HG02981 (cell line): ENCODE results near the gene RTN4.
A peak's percentile ranks its signal among the peaks of the same experiment; 100 is the strongest.

Experiments used
- ATAC-seq: cut with Tn5 transposase; IDR thresholded peaks from one replicate; pipeline ENCODE4 v1.9.1; 2021; ENCODE audit warnings: mild to moderate bottlenecking, moderate library complexity; ENCODE audit not compliant: unreplicated experiment

RTN4 gene

DNA sequence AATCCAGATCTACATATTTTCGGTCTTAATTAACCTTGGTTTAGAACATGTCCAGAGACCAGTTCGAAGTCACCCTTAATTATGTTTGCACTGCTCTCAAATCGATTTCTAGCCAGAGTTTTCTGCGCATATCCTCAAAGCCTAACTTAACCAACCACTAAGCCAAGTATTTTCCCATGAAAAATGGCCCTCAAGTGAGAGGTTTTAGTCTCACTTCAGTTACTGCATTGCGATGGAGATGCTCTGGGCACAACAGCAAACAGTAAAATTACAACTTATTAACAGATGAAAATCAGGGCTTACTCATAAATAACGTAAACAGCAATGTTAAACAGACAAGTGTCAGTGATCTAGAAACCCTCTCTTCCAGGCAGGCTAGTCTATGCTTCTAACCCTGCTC lies 4.5 kb downstream of the RTN4 start:
- no peak for ATAC-seq

DNA sequence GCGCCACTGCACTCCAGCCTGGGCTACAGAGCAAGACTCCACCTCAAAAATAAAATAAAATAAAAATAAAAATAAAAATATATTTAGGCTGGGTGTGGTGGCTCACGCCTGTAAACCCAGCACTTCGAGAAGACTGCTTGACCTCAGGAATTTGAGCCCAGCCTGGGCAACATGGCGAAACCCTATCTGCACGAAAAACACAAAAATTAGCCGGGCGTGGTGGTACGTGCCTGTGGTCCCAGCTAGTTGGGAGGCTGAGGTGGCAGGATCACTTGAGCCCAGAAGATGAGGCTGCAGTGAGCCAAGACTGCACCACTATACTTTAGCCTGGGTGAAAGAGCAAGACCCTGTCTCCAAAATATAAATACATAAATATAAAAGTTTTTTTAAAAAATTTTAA lies 6.4 kb downstream of the RTN4 start:
- no peak for ATAC-seq

DNA sequence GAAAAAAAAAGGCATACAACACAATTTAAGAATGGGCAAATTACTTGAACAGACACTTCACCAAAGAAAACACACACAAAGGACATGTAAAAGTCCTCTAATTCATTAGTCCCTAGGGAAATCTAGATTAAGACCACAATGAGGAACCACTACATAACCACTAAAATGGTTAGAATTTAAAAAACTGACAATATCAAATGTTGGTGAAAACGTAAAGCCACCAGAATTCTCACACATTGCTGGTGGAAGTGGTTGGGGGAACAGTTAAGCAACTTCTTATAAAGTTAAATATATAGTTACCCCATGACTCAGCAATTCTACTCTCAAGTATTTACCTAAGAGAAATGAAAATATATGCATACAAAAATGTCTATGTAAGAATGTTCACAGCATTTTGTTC lies 11.8 kb downstream of the RTN4 start:
- no peak for ATAC-seq

DNA sequence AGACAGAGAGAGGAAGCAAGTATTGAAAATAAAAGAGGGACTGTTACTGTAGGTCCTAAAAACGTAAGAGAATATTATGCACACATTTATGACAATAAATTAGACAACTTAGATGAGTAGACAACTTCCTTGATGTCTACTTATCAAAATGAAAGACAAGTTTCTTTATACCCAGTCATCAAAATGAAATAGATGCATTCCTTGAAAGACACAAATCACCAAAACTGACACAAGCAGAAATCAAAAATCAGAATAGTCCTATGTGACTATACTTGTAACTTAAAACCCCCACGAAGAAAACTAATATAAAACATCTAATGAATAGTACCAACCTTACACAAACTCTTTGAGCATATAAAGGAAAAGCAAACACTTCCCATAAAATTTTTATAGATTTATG lies 14.5 kb downstream of the RTN4 start:
- ATAC-seq: no peak

DNA sequence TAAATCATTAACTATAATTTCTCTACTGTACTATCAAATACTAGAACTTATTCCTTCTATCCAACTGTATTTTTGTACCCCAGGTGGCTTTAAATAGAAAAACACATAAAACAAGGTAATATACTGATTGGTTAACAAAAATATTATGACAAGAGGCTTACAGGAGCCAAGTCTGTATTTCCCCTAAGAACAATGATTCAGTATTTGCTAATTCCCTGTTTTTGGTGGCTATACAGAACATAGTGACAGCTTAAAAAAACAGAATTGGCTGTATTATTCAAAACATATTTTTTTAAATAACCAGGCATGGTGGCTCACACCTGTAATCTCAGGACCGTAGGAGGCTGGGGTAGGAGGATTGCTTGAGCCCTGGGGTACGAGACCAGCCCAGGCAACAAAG lies 16.3 kb downstream of the RTN4 start:
- ATAC-seq: no peak

DNA sequence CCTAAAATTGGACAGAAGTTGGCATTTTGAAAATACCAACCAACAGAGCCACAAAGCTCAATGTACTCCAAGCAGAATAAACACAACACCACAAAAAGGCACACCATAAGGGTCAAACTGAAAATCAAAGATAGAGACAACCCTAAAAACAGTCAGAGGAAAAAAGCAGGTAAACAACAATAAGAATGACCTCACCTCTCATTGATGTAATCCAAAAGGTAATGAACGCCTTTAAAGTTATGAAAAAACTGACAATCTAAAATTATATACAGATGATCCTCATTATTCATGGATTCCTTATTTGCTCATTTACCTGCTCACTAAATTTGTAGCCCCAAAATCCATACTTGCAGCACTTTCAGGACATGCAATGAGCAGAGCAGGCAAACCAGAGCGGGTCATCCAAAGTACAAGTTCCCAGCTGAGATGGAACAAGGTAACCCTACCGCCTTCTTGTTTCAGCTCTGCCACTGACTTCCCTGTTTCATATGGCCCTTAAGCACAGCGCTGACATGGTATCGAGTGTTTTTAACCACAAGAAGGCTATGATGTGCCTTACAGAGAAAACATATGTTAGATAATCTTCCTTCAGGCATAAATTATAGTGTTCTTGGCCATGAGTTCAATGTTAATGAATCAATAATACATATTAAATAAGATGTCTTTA lies 17.0 kb downstream of the RTN4 start:
- ATAC-seq: peak; percentile 95

DNA sequence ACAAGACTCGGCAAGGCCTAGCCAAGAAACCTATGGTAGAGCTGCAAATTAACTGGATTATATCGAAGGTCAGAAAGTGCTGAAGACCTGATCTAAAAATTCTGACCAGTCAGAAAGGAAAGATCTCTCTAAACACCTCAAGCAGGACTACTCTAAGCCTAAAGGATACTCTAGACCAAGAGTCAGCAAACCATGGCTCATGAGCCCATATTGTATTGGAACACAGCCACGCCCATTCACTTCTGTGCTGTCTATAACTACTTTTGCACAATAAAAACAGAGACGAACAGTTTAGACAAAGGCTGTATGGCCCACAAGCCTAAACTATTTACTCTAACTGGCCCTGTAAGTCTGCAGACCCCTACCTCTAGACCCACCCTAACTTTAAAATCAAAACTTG lies 18.7 kb downstream of the RTN4 start:
- no peak for ATAC-seq

DNA sequence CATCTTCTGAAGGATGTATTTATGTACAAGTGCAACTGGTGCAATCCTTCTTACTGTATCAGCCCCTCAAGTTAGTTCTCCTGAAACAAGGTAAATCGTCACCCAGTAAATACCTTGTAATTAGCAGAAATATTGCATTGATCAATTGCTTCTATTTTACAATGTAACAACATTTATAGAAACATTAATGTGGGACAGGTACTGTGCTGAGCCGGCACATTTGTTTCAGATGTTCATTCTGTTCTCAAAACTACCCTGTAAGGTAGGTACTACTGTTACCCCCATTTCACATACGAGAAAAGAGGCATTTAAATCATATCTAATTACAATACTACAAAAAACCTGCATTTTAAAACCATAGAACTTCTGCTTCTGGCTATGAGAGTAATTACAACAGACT lies 19.5 kb downstream of the RTN4 start:
- no peak for ATAC-seq

DNA sequence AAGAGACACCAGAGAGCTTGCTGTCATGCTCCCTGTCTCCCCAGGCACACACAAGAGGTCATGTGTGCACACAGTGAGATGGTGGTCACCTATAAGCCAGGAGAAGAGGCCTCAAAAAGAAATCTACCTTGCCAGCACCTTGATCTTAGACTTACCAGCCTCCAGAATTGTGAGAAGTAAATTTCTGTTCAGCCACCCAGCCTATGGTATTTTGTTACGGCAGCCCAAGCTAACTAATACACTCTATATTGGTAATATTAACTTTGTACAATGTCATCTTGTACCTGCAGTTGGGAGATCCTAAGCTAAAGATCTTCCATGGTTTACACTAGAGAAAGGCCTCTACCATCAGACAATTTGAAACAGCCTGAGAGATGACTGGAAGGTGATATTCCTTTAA lies 21.2 kb downstream of the RTN4 start:
- ATAC-seq: no peak

DNA sequence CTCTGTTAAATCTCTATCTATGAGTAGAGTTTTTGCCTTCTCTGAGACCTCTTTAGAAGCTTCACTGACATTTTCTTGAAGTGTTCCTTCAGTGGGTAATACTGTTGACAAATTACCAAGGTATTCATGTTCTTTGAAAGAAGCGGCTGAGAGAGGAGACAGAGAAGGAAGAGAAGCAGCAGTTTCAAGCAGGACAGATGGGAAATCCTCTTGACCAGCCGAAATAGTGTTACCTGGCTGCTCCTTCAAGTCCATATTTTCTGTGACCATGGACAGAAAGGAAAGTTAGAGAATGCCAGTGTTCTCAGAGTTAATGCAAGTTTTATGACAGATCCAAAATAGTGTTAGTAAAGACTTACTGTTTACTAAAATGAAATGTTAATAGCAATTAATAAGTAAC lies 23.0 kb downstream of the RTN4 start:
- ATAC-seq: no peak

DNA sequence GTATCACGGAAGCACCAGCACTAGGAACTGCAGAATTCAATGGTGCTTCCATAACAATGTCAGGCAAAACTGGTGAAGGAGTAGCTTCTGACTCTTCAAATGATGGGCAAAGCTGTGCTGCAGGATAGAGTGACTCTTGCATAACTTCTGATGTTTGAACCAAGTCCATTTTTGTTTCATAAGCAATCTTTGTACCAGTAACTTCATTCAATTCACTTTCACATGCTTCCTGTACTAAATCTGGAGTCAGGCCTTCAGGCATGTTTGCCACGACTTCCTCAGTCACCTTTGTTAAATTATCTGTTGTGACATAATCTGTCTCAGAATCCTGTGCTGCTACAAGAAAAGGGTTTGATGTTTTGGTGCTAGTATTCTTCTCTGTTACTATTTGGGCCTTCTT lies 24.0 kb downstream of the RTN4 start:
- no peak for ATAC-seq

DNA sequence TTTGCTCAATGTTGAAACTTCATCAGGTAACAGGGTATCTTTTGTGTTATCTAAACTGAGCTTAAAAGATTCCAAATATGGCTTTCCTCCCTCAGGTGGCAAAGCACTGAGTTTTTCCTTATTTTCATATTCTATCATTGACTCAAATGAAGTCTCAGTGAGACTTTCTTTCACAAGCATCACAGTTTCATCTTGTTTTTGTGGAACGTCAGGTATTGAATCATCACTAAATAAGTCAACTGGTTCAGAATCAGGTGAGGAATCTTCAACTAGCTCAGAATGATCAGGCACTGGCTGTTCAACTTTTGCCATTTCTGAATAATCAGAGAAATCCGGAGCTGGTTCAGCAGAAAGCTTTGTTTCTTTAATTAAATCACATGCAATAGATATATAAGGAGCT lies 24.6 kb downstream of the RTN4 start:
- no peak for ATAC-seq

DNA sequence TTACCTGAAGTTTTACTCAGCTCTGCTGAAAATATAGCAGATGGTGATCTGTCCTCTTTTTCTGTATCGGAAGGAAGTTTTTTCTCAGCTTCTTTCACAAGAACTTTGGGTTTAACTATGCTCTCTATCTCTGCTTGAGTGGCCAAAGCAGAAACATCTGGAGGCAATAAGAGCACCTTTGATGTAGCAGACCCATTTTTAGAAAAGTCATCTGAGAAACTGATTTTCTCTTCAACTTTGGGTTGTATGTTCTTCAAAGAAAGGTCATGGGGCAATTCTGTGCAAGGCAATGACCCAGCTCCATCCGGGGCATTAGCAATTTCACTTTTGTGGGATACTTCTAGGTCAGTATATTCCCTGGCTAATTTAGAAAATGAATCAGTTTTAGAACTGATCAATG lies 25.2 kb downstream of the RTN4 start:
- ATAC-seq: no peak

DNA sequence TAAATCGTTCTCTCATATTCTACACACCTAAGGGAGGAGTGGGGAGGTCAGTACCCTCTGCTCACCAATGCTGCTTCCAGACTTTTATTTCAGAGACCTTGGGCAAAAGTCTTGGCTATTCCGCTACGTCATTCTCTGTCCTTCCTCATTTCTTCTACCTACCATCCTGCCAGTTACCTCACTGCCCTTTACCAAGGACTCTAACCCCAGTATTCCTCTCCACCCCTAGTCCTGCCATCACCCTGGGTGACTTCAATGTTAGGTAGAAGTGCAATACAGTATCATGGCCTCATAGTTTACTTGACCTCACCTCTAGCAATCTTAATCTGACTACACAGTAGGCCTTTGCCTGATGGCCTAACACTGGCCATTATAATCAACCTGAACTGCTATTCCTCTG lies 27.8 kb downstream of the RTN4 start:
- no peak for ATAC-seq

DNA sequence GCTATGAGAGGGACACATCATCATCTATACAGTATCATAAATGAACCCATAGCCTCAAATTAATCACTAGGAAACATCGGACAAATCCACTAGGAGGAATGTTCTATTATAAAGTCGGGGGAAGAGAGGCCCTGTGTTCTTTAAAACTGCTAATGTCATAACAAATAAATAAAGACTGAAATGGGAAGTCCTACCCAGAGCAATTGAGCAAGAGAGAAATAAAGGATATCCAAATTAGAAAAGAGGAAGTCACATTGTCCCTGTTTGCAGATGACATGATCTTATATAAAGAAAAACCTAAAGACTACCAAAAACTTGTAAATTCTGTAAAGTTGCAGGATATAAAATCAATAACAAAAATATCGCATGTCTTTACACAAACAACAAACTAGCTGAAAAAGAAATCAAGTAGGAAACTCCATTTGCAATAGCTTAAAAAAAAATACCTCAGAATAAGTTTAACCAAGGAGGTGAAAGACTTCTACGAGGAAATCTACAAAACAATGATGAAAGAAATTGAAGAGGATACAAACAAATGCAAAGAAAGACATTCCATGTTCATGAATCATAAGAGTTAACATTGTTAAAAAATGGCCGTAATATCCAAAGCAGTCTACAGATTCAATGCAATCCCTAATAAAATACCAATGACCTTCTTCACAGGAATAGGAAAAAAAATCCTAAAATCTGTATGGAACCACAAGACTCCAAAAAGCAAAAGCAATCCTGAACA lies 30.6 kb downstream of the RTN4 start:
- no peak for ATAC-seq

DNA sequence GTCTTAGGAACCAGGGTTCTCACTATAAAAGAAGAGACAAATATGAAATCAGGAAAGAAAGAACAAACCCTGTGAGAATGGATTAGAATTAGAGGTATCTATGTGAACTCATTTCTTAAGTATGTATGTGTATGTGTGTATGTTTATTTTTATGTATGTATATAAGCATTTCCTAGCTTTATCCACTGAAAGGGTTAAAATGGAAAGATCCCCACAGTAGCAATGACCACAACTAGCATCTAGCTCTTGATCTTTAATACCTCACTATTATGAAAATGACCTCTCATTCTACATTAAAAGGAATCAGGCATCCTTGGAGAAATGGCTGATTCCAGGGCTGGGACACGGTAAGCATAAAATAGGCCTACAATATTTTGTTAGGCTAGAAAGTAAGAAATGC lies 31.6 kb downstream of the RTN4 start:
- no peak for ATAC-seq

DNA sequence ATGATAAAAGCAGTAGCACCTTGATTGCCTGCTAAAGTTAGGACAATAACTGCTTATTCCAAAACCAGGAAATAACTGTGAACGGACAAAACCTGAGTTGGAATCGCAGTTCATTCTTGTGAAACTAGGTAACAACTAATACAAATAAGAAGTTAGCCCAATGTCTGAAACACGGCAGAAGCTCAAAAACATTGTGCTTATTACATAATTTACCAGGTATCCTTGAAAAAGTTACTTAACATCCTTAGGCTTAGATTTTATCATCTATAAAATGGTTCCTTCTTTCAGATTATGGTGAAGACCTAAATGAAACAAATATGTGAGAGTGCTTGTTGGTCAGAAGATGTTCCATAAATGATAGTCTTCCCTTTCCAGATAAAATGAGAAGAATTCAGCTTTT lies 32.4 kb downstream of the RTN4 start:
- no peak for ATAC-seq

DNA sequence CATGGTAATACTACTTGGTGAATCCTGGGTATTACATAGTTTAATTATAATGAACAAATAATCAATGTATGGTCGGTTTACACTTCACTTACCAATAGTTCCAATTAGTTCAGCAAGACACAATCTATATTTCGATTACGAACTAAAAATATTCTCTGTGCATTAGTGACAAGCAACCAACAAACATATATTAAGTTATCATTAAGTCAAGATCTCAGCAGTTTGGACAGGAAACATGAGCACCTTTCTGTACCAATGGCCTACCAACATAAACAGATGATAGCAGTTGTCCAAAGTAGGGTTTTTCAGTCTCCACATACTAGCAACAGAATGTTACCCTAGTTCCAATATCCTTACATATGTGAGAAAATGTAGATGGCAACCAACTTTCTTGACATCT lies 32.8 kb downstream of the RTN4 start:
- no peak for ATAC-seq

DNA sequence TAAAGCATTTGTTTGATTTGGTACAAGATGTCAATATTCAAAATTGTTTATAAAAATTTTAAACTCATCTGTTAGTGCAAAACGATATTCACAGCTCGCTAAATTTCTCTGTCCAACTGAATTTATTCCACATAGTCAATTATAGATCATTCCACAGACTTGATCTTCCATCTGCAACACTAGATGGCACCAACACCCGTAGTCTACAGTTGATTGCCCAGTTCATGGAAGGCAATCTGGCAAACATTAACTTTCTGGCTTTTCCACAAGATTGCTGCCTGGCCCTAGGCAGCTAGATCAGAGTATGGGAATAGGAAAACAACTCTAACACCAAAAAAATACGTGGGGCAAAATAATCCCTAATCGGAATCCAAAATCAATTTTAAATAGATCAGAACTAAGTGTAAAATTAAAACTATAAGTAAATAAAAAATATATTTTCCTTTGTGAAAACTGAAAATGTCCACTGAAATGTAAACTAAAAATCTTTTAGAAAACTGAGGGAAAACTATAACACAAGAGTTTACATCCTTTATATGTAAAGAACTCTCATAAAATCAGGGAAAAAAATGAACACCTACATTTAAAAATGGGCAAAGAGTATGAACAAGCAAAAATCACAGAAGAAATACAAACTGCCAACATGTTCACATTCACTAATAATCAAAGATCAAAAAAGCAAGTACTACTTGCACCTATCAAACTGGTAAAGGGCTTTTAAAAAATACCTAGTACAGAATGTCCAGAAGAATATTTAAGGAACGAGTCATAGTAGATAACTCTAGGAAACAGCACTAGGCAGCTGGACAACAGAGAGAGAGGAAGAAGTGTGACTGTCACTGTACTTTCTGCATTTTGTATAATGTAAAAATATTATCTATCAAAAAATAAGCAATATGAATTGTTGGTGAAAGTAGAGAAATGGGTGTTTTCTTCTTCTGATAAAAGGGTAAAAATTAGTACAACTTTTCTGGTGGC lies 35.0 kb downstream of the RTN4 start:
- no peak for ATAC-seq

DNA sequence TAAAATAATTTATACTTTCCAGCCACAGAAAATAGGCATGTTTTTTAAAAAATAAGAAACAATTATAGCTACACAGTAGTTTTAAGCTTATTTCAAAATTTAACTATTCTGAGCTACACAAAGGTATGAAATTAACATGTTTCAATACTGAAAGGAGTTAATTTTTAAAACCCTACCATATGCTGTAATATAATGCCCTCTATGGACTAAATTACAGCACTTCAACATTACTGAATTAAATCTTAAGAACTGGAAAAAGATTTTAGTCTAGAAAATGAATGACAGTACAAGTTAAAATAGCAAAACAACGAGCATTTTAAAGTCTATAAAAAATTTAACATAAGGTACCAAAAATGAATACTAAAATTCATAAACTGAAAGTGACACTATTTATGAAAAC lies 36.3 kb downstream of the RTN4 start:
- no peak for ATAC-seq

DNA sequence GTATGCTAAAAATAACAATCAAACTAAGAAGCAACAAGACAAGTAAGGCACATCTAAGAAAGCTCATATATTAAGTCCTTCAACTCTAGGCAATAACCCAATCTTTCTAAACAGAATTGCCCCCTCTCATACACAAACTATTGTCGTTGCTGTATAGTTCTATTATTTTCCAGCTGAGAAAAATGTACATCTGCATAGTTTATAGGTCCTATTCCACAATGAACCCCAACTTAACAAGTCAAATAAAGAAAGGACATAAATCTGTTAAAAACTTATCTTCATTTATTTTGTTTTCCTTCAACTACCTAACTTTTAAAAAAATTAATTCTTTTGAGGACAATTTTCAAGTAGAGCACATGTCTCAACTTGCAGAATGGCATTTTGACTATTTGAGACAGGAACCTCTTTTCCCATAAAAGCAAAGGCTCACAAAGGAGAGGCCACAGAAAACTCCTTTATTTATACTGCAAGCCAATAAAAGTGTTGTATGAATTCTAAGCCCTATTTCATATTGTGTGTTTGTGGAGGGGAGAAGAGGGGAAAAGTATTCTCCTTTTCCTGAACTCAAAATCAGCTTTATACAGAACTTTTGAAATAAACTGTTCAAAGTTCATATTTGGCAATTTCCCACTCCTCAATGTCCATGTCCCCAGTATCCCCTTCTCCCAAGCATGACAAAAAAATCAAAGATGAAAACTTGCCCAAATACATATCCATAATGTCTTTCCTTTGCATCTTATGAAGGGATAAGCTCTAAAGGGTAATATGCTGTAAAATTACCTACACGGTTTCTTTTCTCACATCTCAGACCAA lies 37.4 kb downstream of the RTN4 start:
- no peak for ATAC-seq
